NCI-H510A treated with DMSO at 0.1 percent for 48 hours (cell line): Measurements from ENCODE around the gene NIPAL3.
"Not testable (repeated sequence)": the region's sequence is repeated elsewhere in the genome, so short reads cannot be mapped to it uniquely, and the experiment has no call there.

Source experiments
- DNase-seq: peaks from one replicate; lab custom pipeline; 2025; lab: John Stamatoyannopoulos, UW

The NIPAL3 gene

GRCh38 chr1:24459551-24460266 lies 44.1 kb downstream of the NIPAL3 start:
- no peak for DNase-seq

DNA sequence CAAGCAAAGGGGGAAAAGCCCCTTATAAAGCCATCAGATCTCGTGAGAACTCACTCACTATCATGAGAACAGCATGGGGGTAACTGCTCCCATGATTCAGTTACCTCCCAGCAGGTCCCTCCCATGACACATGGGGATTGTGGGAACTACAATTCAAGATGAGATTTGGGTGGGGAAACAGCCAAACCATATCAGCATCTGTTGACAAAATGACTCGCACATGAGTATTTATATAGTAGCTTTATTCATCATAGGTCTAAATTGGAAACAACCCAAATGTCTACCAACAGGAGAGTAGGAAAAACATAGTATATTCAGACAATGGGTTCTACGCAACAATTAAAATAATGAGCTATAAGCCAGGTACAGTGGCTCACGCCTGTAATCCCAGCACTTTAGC lies 46.5 kb downstream of the NIPAL3 start:
- not testable (repeated sequence) for DNase-seq

DNA sequence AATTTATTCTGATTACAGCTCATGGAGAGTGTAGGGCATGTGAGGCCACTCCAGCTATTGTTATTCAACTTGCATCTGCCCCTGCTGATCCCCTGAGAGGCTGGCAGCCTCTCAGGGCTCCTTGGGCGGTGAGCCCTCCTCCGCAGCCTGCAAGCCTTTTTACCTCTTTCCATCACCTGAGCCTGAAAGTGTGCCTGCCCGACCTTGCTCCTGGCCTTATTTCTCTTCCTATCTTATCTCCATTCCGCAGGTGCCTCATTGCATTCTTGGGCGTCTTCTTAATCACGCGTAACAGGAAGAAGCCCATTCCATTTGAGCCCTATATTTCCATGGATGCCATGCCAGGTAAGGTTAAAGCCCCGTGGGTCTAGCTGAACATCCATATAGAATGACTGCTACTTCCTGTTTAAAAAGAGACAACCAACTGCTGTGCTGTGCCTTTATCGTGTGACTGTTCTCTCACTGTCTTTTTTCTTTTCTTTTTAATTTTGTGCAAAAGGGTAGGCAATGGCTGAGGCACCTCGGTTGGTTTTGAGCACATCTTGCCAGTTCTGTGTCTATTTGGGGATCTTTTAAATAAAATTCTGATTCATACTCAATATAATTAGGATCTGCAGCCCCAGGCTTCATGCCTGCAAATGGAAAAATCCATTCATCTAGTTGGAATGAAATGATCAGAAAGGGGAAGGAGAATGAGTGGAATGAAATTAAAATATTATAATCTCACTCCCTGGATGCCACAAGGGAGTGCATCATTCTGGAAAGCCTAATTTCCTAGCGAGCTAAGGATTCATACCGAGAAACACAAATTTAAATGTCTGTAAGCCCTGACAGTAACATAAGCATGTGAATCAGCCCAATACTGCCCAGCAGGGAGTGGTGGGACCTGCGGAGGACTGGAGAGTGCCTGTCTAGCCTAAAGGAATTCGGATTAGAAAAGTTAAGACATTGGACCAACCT lies 48.5 kb downstream of the NIPAL3 start:
- DNase-seq: peak; percentile 10

DNA sequence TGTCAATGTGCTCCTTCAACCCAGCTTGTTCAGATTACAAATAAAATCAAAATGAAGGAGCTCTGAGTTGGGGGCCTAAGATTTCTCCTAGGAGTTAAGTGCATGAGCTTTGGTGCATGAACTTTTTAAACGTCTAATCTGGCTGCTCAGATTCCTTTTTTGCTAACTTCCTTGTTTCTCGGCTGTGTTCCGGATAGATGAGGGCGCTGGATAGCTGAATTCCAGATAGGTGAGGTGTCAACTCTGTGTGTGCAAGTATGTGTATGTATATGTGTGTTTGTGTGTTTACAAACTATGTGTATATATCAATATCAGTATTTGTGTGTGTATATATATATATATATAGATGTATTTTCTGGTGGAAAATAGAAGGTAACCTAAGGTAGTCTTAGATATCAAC lies 49.5 kb downstream of the NIPAL3 start:
- DNase-seq: no peak

GRCh38 chr1:24465638-24466037 lies 50.0 kb downstream of the NIPAL3 start:
- DNase-seq: no peak

DNA sequence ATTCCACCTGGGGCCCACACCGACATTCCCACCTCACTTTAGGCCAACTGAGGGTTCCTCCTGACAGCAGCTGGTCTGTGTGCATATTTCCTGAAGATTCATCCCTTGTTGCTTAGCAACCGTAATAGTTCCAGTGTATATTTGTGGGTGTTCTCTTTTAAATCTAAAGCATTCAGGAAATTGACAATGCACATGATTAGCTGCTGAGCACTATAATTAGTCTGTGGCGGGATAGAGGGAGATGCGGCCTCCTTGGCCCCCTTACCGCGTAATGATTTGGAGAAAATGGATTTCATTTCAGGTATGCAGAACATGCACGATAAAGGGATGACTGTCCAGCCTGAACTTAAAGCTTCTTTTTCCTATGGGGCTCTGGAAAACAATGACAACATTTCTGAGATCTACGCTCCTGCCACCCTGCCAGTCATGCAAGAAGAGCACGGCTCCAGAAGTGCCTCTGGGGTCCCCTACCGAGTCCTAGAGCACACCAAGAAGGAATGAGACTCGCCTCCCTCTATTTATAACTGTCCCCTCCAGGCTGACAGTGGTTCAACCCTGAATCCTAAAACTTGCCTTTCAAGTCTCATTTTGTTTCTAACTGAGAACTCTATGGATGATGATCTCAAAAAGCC lies 53.2 kb downstream of the NIPAL3 start:
- no peak for DNase-seq

DNA sequence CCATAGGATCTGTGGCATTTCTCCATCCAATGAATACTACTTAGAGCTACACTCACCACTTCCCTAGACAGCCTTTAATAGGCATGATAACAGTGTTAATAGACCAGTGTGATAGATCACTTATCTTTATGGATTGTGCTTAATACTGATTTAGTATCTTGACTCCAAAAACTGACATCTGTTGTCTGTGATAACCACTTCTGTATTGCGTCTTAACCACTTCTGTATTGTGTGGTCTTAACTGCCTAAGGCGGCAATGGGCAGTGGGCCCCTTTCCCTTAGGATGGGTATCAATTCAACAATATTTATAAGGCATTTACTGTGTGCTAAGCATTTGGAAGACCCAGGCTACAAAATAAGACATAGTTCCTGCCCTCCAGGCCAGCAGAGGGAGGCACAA lies 55.0 kb downstream of the NIPAL3 start:
- DNase-seq: no peak

DNA sequence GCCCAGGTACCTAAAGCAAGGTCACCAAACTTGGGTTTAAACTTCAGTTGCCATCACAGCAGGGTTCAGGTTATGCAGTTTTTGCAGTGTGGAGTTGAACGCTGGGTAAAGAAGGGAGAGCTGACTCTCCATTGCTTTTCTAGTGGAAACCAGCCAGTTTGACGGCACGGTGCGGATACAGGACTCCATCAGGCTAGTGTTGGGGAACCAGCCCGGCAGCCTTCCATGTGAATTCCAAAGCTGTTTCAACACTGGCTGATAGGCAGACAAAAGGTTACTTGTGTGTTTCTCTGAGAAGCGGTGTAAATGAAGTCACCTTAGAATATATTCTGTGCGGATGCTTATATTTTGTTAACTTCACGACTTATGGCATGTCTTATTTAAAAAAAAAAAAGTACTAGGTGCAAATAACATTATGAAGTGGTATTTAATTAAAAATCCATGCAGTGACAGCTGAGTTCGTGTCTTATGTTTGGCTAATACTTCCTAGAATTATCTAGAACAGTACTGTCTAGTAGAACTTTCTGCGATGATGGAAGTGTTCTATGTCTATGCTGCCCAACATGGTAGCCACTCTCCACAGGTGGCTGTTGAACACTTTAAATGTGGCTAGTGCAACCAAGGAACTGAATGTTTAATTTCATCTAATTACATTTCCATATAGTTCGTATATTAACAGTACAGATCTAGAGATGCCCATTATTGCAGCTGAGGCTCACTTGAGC lies 57.1 kb downstream of the NIPAL3 start:
- no peak for DNase-seq

DNA sequence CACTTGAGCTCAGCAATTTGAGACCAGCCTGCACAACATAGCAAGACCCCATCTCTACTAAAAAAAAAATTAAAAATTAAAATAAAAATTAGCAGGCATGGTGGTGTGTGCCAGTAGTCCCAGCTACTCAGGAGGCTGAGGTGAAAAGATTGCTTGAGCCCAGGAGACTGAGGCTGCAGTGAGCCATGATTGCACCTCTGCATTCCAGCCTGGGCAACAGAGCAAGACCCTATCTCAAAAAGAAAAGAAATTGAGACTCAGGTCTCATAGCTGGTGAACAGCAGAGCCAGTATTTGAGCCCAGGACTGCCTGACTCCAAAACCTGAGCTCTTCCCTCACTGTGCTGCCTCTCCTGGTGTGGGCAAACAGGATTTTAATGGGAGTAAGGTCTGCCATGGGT lies 58.6 kb downstream of the NIPAL3 start:
- no peak for DNase-seq

DNA sequence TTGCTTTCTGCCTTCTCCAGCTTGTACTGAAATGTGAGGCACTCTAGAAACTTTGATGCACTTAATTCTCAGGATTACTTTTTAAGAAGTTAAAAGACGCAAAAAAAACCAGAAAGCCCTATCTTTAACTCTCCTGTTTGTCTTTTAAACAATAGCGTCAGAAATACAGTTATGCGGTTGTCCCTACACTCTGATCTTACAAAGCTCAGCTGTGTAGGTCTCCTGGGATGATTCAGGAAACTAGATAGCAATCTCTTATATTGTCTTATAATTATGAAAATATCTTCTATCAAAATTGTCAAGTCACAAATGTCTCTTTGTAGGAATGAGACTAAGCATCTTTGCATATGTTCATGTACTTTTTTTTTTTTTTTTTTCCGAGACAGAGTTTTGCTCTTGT lies 60.1 kb downstream of the NIPAL3 start:
- no peak for DNase-seq

DNA sequence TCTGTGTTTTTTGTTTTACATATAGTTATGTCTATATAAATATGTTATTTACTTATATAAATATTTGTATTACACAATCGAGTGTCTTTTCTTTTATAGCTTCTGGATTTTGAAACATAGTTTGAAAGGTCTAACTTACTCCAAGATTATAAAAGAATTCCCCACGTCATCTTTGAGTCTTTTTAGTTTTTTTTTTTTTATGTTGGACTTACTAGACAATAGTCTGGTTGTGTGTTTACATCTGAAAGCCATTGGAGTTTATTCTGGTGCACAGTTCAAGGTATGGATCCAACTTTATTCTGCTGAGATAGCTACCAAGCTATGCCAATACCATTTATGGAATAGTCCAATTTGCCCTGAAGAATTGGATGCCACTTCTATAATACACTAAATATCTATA lies 61.0 kb downstream of the NIPAL3 start:
- DNase-seq: no peak

DNA sequence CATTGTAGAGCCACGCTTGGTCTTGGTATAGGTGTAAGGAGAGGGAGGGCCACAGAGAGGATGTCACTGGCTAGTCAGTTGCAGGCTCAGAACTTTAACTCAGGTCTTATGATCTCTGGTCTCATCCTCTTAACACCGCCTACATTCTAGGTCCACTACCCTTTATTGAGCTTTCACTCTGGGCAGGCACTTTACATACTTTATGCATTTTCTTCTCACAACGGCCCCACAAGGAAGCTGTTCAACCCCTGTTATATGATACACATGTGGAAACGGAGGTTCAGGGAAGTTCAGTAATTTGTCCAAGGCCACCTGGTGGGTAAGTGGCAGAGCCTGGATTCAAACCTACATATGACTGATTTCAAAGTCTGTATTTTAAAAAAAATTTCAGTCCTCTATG lies 61.7 kb downstream of the NIPAL3 start:
- no peak for DNase-seq

DNA sequence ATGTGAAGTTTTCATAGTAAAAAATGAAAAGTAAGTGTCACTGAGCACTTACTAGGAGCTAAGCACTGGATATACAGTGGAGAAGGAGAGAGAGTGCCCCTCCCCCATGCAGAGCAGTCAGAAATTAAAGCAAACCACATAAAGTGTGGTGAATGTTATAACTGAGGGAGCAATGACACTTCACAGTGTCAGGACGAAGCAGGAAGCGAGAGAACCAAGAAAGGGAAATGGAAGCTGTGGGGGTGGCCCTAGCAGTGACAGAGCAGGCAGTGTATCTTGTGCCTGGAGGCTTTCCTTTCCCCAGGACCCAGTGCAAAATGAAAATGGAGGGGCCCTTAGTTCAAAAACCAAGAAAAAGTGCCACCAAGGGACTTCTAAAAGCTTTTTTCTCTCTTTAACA lies 65.5 kb downstream of the NIPAL3 start:
- DNase-seq: no peak

GRCh38 chr1:24481843-24482610 lies 66.4 kb downstream of the NIPAL3 start:
- no peak for DNase-seq

DNA sequence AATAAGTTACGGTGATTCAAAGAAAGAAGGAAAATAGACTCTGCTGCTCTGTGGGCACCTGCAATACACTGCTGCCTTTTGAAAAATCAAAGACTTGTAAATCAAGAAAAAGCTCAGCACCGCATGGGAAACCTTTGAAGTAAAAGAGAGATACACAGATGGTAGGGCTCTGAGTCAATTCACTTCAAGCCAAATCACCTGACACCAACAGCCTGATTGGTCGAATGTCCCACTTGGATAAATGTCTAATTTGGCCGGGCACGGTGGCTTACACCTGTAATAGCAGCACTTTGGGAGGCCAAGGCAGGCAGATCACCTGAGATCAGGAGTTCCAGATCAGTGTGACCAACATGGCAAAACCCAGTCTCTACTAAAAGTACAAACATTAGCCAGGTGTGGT lies 67.8 kb downstream of the NIPAL3 start:
- no peak for DNase-seq

- no peak for DNase-seq
Measured at GRCh38 chr1:24484199-24484598, 68.6 kb downstream of the NIPAL3 start.

DNA sequence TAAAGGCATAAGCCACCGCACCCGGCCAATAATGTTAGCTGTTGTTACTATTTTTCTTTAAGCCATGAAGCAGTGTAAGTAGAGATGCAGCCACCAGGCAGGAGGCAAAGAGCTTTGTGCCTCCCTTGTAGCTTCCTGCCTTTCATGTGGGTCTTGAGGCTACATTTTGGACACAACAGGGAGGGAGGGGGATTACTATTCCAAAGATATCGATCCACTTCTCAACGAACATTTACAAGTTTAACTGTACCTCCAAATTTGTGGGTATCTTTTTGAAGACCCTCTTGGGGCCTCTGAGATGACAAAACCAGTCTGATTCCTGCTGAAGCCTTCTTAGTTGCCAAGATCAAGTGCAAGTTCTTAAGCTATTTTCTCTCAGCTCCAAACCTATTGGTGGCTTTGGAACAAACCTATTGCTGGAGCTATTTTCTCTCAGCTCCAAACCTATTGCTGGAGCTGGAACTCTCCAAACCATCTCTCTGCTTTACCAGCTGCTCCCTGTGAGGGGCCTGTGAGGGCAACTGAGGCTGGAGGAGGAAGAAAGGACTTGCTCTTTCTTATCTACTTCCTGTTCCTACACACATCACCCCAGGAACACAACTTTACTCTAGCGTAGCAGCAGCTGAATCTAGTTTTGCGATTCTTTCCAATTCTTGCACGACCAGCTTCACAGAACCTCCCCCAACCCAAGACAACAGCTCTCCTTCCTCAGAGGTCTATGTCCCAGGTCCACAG lies 70.9 kb downstream of the NIPAL3 start:
- DNase-seq: no peak

DNA sequence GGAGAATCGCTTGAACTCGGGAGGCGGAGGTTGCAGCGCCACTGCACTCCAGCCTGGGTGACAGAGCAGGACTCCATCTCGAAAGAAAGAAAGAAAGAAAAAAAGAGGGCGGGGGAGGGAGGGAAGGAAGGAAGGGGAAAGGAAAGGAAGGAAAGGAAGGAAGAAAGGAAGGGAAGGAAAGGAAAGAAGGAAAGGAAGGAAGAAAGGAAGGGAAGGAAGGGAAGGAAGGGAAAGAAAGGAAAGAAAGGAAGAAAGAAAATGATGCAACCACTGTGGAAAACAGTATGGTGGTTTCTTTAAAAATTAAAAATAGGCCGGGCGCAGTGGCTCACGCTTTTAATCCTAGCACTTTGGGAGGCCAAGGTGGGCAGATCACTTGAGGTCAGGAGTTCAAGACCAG lies 71.9 kb downstream of the NIPAL3 start:
- DNase-seq: no peak

DNA sequence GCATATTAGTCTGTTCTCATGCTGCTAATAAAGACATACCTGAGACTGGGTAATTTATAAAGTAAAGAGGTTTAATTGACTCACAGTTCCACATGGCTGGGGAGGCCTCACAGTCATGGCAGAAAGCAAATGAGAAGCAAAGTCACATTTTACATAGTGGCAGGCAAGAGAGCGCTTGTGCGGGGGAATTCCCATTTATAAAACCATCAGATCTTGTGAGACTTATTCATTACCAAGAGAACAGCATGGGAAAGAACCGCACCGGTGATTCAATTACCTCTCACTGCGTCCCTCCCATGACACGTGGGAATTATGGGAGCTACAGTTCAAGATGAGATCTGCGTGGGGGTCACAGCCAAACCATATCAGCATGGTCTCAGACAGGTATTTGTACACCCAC lies 72.6 kb downstream of the NIPAL3 start:
- not testable (repeated sequence) for DNase-seq

DNA sequence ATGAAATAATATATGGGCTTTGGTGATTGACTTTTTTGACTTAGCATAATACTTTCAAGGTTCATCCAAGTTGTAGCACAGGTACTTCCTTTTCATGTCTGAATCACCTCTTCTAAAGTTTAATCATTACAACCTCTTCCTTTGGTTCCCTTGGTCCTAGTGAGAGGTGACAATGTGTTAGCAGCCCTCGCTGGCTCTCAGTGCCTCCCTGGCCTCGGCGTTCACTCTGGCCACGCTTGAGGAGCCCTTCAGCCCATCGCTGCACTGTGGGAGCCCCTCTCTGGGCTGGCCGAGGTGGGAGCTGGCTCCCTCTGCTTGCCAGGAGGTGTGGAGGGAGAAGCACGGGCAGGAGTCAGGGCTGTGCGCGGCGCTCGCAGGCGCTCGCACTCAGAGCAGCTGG lies 74.1 kb downstream of the NIPAL3 start:
- no peak for DNase-seq
